IMR-90 (cell line): ENCODE measurements around the gene TMEM101. TPM values are rescaled to one million over a fixed set of nuclear protein-coding genes. Genes with fewer than 3 reads are reported as not detected.

Experiments
- ATAC-seq: fragments of 200-7000 bp; cut with Tn5 transposase; 2 replicates; pipeline ENCODE4 v1.9.1; 2020; ENCODE audit warnings: low read depth, mild to moderate bottlenecking, moderate library complexity
- BruUV-seq: library from RNA; stranded (reverse); fragments of 400-500 nt; replicated peaks from 2 replicates; lab custom pipeline; 2021; lab: Mats Ljungman, UMichigan
- CTCF ChIA-PET: fragments of 300-600 bp; formaldehyde crosslinking; extraction: SDS; loops from one replicate; lab custom pipeline; 2021; ENCODE audit warnings: antibody characterized with exemption; lab: Yijun Ruan, JAX
- POLR2A ChIA-PET: fragments of 300-600 bp; sonication (Branson Sonifier 250); formaldehyde crosslinking; loops from one replicate; lab custom pipeline; 2022; ENCODE audit warnings: antibody characterized with exemption; ENCODE audit not compliant: unreplicated experiment; lab: Charles Lee
- DNase-seq: peaks from one replicate; pipeline ENCODE4 v3.0.0; 2013
- H2AFZ ChIP-seq: replicated peaks from 2 replicates; pipeline ENCODE3; 2013; ENCODE audit warnings: low read length, mild to moderate bottlenecking; ENCODE audit not compliant: poor library complexity
- H2AK5ac ChIP-seq: 2 replicates; pipeline ENCODE4 v1.6.1; 2013; ENCODE audit warnings: low read depth, low read length, inconsistent platforms
- H2AK9ac ChIP-seq: replicated peaks from 2 replicates; pipeline ENCODE3; 2013; ENCODE audit warnings: mild to moderate bottlenecking, low read depth, low read length, moderate library complexity; ENCODE audit not compliant: poor library complexity
- H2BK120ac ChIP-seq: 2 replicates; pipeline ENCODE4 v1.6.1; 2013; ENCODE audit warnings: low read depth, low read length, inconsistent platforms
- H2BK15ac ChIP-seq: 3 replicates; pipeline ENCODE4 v1.6.1; 2013; ENCODE audit warnings: low read depth, low read length, inconsistent platforms
- H2BK20ac ChIP-seq: 2 replicates; pipeline ENCODE4 v1.6.1; 2013; ENCODE audit warnings: low read depth, mild to moderate bottlenecking, inconsistent platforms, low read length, moderate library complexity
- H2BK5ac ChIP-seq: 2 replicates; pipeline ENCODE4 v1.6.1; 2013; ENCODE audit warnings: mild to moderate bottlenecking, low read depth, low read length, inconsistent platforms; ENCODE audit not compliant: poor library complexity, severe bottlenecking
- H3K14ac ChIP-seq: replicated peaks from 2 replicates; pipeline ENCODE4 v1.6.1; 2013; ENCODE audit warnings: low read depth, low read length, inconsistent platforms
- H3K18ac ChIP-seq: 2 replicates; pipeline ENCODE4 v1.6.1; 2013; ENCODE audit warnings: low read depth, low read length, control low read depth
- H3K23ac ChIP-seq: 2 replicates; pipeline ENCODE4 v1.6.1; 2013; ENCODE audit warnings: low read depth, low read length, inconsistent platforms
- H3K27ac ChIP-seq: 2 replicates; pipeline ENCODE4 v1.5.1; 2013; ENCODE audit warnings: mild to moderate bottlenecking, control low read depth, low read length; ENCODE audit not compliant: insufficient read depth
- H3K27me3 ChIP-seq: 2 replicates; pipeline ENCODE4 v1.6.1; 2013; ENCODE audit warnings: low read length; ENCODE audit not compliant: control insufficient read depth, insufficient read depth
- H3K36me3 ChIP-seq: 2 replicates; pipeline ENCODE4 v1.6.1; 2013; ENCODE audit warnings: low read length, mixed read lengths; ENCODE audit not compliant: control insufficient read depth, insufficient read depth
- H3K4ac ChIP-seq: 2 replicates; pipeline ENCODE4 v1.6.1; 2013; ENCODE audit warnings: low read depth, low read length, inconsistent platforms
- H3K4me1 ChIP-seq: 2 replicates; pipeline ENCODE4 v1.6.1; 2013; ENCODE audit warnings: low read length, mixed read lengths; ENCODE audit not compliant: control insufficient read depth, insufficient read depth
- H3K4me2 ChIP-seq: 2 replicates; pipeline ENCODE4 v1.6.1; 2013; ENCODE audit warnings: low read depth, mild to moderate bottlenecking, control low read depth, low read length, moderate library complexity
- H3K4me3 ChIP-seq: 2 replicates; pipeline ENCODE4 v1.5.1; 2013; ENCODE audit warnings: low read depth, mild to moderate bottlenecking, control low read depth, low read length, moderate library complexity; ENCODE audit not compliant: insufficient read depth
- H3K56ac ChIP-seq: 2 replicates; pipeline ENCODE4 v1.6.1; 2013; ENCODE audit warnings: low read length, inconsistent platforms; ENCODE audit not compliant: insufficient read depth; ENCODE audit errors: extremely low read depth
- H3K79me1 ChIP-seq, 2 experiments: 2 replicates each; pipeline ENCODE4 v1.6.1; 2013; ENCODE audit warnings: low read length in 2 of 2, inconsistent platforms in 1 of 2, low read depth in 1 of 2
- H3K9ac ChIP-seq: 2 replicates; pipeline ENCODE4 v1.6.1; 2013; ENCODE audit warnings: low read depth, low read length, control low read depth
- H3K9me1 ChIP-seq: 2 replicates; pipeline ENCODE4 v1.6.1; 2013; ENCODE audit warnings: low read length, inconsistent platforms; ENCODE audit not compliant: insufficient read depth
- H3K9me3 ChIP-seq: 2 replicates; pipeline ENCODE4 v1.6.1; 2013; ENCODE audit warnings: low read length; ENCODE audit not compliant: control insufficient read depth, insufficient read depth
- H4K20me1 ChIP-seq: 2 replicates; pipeline ENCODE4 v1.6.1; 2013; ENCODE audit warnings: low read length, inconsistent platforms; ENCODE audit not compliant: insufficient read depth
- H4K5ac ChIP-seq: 2 replicates; pipeline ENCODE4 v1.6.1; 2013; ENCODE audit warnings: mild to moderate bottlenecking, low read depth, low read length, control low read depth
- H4K8ac ChIP-seq, 2 experiments: 2 replicates each; pipeline ENCODE4 v1.6.1; 2013; ENCODE audit warnings: low read depth in 2 of 2, low read length in 2 of 2, control low read depth in 1 of 2, inconsistent platforms in 1 of 2
- H4K91ac ChIP-seq: 2 replicates; pipeline ENCODE4 v1.6.1; 2013; ENCODE audit warnings: low read depth, low read length, inconsistent platforms; ENCODE audit not compliant: insufficient read depth
- CEBPB ChIP-seq: IDR thresholded peaks from 2 replicates; pipeline ENCODE4 v1.6.1; 2012; ENCODE audit warnings: low read depth, low read length, improper control_type of control experiment
- MAFK ChIP-seq: IDR thresholded peaks from 2 replicates; pipeline ENCODE4 v1.6.1; 2012; ENCODE audit warnings: low read depth, low read length, improper control_type of control experiment
- POLR2A ChIP-seq: IDR thresholded peaks from 2 replicates; pipeline ENCODE4 v1.6.1; 2012; ENCODE audit warnings: mild to moderate bottlenecking, low read depth, low read length
- WGBS, 2 experiments: methylation state at CpG; one replicate each; pipeline versions ENCODE4 v1.1.5 to v1.1.7; 2013; ENCODE audit warnings: missing lambda C conversion rate in 2 of 2; ENCODE audit not compliant: insufficient read length in 1 of 2; ENCODE audit errors: extremely low coverage in 2 of 2; 5-methylcytosine and 5-hydroxymethylcytosine counted together
- dilution Hi-C: fragments of 300-500 bp; cut with HindIII; formaldehyde crosslinking; loops from one replicate; pipeline ENCODE4 v1.14.3; 2018; ENCODE audit warnings: low sequenced_read_pairs; ENCODE audit not compliant: unreplicated experiment
- in situ Hi-C: fragments of 300-500 bp; cut with MboI; formaldehyde crosslinking; loops from 3 replicates; pipeline ENCODE4 v1.14.3; 2019; ENCODE audit warnings: low sequenced_read_pairs, inconsistent platforms, mixed read lengths
- intact Hi-C: fragments of 100-400 bp; cut with micrococcal nuclease; formaldehyde crosslinking; loops from 2 replicates; pipeline ENCODE4 v1.10.0; 2022
- polyA plus RNA-seq, 3 experiments: library from polyadenylated mRNA; depleted of rRNA; stranded (reverse); fragments of >200 nt; gene quantifications; 2 replicates each; pipeline ENCODE4 v1.2.3, GENCODE V29; 2012; ENCODE audit warnings: low replicate concordance in 1 of 3
- total RNA-seq: library from RNA; depleted of rRNA; stranded (reverse); fragments of >200 nt; gene quantifications from 2 replicates; pipeline ENCODE4 v1.2.3, GENCODE V29; 2012
- TF ChIP-seq, protein P1 (sequence below): fragments of 150-350 bp; IDR thresholded peaks from 2 replicates; pipeline ENCODE4 v1.6.1; 2017; ENCODE audit warnings: mild to moderate bottlenecking, antibody characterized with exemption, low read length, low read depth

Gene TMEM101
- total and polyA plus RNA-seq, 2 of the 4 experiments (the other 2 are of a cell fraction), result 30.7 to 36.6 TPM

DNA sequence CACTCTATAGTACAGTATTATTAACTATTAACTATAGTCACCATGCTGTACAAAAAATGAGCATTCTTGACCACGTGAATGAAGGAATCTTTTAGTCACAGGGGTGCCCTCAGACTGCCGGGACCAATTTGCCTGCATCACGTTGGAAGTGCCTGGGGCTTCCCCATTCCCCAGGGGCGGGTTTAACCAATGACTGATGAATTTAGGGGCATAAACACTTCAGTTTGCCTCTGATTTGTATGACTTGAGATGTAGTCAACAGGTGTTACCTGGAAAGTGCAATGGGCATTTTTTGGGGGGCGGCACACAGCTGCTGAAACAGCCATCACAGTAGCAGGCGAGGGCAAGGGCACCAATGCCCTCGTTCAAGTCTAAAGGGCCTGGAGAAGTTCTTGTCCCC is 52.3 kb downstream of the TMEM101 start:
- H3K4me1 ChIP-seq, result no peaks in the 10 kb centered on the region
- no peaks in the 10 kb centered on the region; the same call in 1 of the 2 replicates for H4K20me1 ChIP-seq
- H3K27me3 ChIP-seq, result peaks cover 30% of the 10 kb centered on the region
- no peak overlapping the region for H2BK20ac ChIP-seq
- no peak overlapping the region for H2AFZ ChIP-seq
- DNase-seq, result no peak
- H4K5ac ChIP-seq, result no peak overlapping the region
- no peak overlapping the region for H3K56ac ChIP-seq
- 42% methylated on average over 4 of the region's 7 CpGs; no CpG with 5 or more reads in 1 of the 2 experiments for WGBS, 2 experiments
- H3K9ac ChIP-seq, result no peak overlapping the region
- H3K9me3 ChIP-seq, result no peaks in the 10 kb centered on the region
- no peak overlapping the region for H3K4me2 ChIP-seq
- no peak overlapping the region for H3K4me3 ChIP-seq
- in situ Hi-C loops (no loop called here), intact Hi-C loops (no loop called here), dilution Hi-C loops (no loop called here)
- no peak overlapping the region for H3K23ac ChIP-seq
- H3K27ac ChIP-seq, result no peak overlapping the region
- no peaks in the 10 kb centered on the region for H3K79me1 ChIP-seq
- no peak overlapping the region for H4K91ac ChIP-seq
- H2AK5ac ChIP-seq, result no peak overlapping the region
- no peak overlapping the region for H2BK5ac ChIP-seq
- no peak overlapping the region for H3K14ac ChIP-seq
- TF ChIP-seq MAFK, result no peak
- no peak for TF ChIP-seq CEBPB
- TF ChIP-seq, protein P1, sequence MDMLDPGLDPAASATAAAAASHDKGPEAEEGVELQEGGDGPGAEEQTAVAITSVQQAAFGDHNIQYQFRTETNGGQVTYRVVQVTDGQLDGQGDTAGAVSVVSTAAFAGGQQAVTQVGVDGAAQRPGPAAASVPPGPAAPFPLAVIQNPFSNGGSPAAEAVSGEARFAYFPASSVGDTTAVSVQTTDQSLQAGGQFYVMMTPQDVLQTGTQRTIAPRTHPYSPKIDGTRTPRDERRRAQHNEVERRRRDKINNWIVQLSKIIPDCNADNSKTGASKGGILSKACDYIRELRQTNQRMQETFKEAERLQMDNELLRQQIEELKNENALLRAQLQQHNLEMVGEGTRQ, result no peak
- TF ChIP-seq POLR2A, result no peak
- no peak overlapping the region for H2AK9ac ChIP-seq
- no peaks in the 10 kb centered on the region for H3K36me3 ChIP-seq
- CTCF ChIA-PET, result interaction anchor here (0.6 to 0.9 kb wide), 2 partner anchors 18 to 20 kb away, joined by 3 to 6 read pairs; no protein-coding TSS in a partner anchor
- H3K9me1 ChIP-seq, result no peaks in the 10 kb centered on the region
- BruUV-seq, result no TSS peak
- no peak overlapping the region for H3K4ac ChIP-seq
- no peak overlapping the region for H3K18ac ChIP-seq
- H2BK120ac ChIP-seq, result no peak overlapping the region
- no peak for ATAC-seq
- POLR2A ChIA-PET, result no interaction called here
- H4K8ac ChIP-seq, result no peak overlapping the region
- H2BK15ac ChIP-seq, result no peak overlapping the region
